GM12878 (cell line): Measurements from ENCODE around the gene COMT. TPM values are rescaled to one million over a fixed set of nuclear protein-coding genes. Genes with fewer than 3 reads are reported as not detected.
A peak's percentile ranks its signal among the peaks of the same experiment; 100 is the strongest.

Source experiments
- ATAC-seq: fragments of 200-7000 bp; cut with Tn5 transposase; 3 replicates; pipeline ENCODE4 v1.9.1; 2020; ENCODE audit warnings: mild to moderate bottlenecking, moderate library complexity
- BruUV-seq: library from RNA; stranded (reverse); fragments of 400-500 nt; replicated peaks from 2 replicates; lab custom pipeline; 2021; lab: Mats Ljungman, UMichigan
- CTCF ChIA-PET: fragments of 300-600 bp; sonication (Branson Sonifier 250); formaldehyde crosslinking; extraction: SDS; loops from one replicate; lab custom pipeline; 2021; ENCODE audit warnings: inconsistent platforms; lab: Yijun Ruan, JAX
- POLR2A ChIA-PET: fragments of 350-600 bp; formaldehyde crosslinking; extraction: SDS; loops from one replicate; lab custom pipeline; 2021; ENCODE audit warnings: inconsistent platforms; lab: Charles Lee
- RAD21 ChIA-PET: fragments of 300-600 bp; sonication (Branson Sonifier 250); formaldehyde crosslinking; loops from one replicate; lab custom pipeline; 2023; ENCODE audit warnings: antibody characterized with exemption; ENCODE audit not compliant: unreplicated experiment; lab: Charles Lee
- SMC1A ChIA-PET: fragments of 300-600 bp; sonication (Branson Sonifier 250); formaldehyde crosslinking; loops from one replicate; lab custom pipeline; 2023; ENCODE audit not compliant: unreplicated experiment, uncharacterized antibody; lab: Charles Lee
- DNase-seq: peaks from one replicate; pipeline ENCODE4 v3.0.0-alpha.2; 2011; ENCODE audit warnings: low read depth, low spot score
- FAIRE-seq: peaks from 3 replicates; lab custom pipeline; 2011; peaks lifted over from hg19 to GRCh38; lab: Jason Lieb, UNC
- H2AFZ ChIP-seq: 2 replicates; pipeline ENCODE4 v1.6.0; 2011; ENCODE audit warnings: low read depth, low read length, control low read depth; ENCODE audit not compliant: control insufficient read depth
- H3K27ac ChIP-seq: 2 replicates; pipeline ENCODE4 v1.5.1; 2011; ENCODE audit warnings: control low read depth; ENCODE audit not compliant: control insufficient read depth, insufficient read depth
- H3K27me3 ChIP-seq, 2 experiments: replicated peaks in 1 of 2; 2 replicates each; pipeline versions ENCODE4 v1.6.0 to v1.6.1; 2011; ENCODE audit warnings: low read length in 1 of 2; ENCODE audit not compliant: control insufficient read depth in 2 of 2, insufficient read depth in 2 of 2
- H3K36me3 ChIP-seq, 2 experiments: 2 replicates each; pipeline ENCODE4 v1.5.1; 2011; ENCODE audit warnings: low read length in 1 of 2; ENCODE audit not compliant: control insufficient read depth in 2 of 2, insufficient read depth in 2 of 2
- H3K4me1 ChIP-seq: 2 replicates; pipeline ENCODE4 v1.6.1; 2011; ENCODE audit warnings: mild to moderate bottlenecking, low read length, moderate library complexity, mixed read lengths; ENCODE audit not compliant: control insufficient read depth, insufficient read depth
- H3K4me2 ChIP-seq: 2 replicates; pipeline ENCODE4 v1.6.0; 2011; ENCODE audit warnings: control low read depth; ENCODE audit not compliant: control insufficient read depth, insufficient read depth
- H3K4me3 ChIP-seq: fragments of 200-600 bp; sonication (generic); 2 replicates; pipeline ENCODE4 v1.5.1; 2016
- H3K79me2 ChIP-seq: 2 replicates; pipeline ENCODE4 v1.6.0; 2011; ENCODE audit warnings: low read length; ENCODE audit not compliant: control insufficient read depth, insufficient read depth
- H3K9ac ChIP-seq: 2 replicates; pipeline ENCODE4 v1.8.0; 2011; ENCODE audit warnings: low read length, control low read depth, mixed read lengths; ENCODE audit not compliant: control insufficient read depth, insufficient read depth
- H3K9me3 ChIP-seq: replicated peaks from 3 replicates; pipeline ENCODE4 v1.5.1; 2011; ENCODE audit warnings: mild to moderate bottlenecking, low read length; ENCODE audit not compliant: control insufficient read depth, insufficient read depth
- H4K20me1 ChIP-seq: 2 replicates; pipeline ENCODE4 v1.6.0; 2011; ENCODE audit not compliant: control insufficient read depth, insufficient read depth
- ATF7 ChIP-seq: fragments of 450-650 bp; IDR thresholded peaks from 2 replicates; pipeline ENCODE4 v1.6.1; 2016; ENCODE audit warnings: low read depth, mild to moderate bottlenecking
- MXI1 ChIP-seq: fragments of 150-350 bp; IDR thresholded peaks from 2 replicates; pipeline ENCODE4 v1.6.1; 2011; ENCODE audit warnings: low read depth, mild to moderate bottlenecking, inconsistent platforms, low read length, improper control_type of control experiment
- MYB ChIP-seq: fragments of 150-350 bp; IDR thresholded peaks from 2 replicates; pipeline ENCODE4 v1.6.1; 2014; ENCODE audit warnings: mild to moderate bottlenecking, low read depth, low read length, borderline replicate concordance
- RAD51 ChIP-seq: fragments of 450-650 bp; IDR thresholded peaks from 2 replicates; pipeline ENCODE4 v1.6.1; 2016; ENCODE audit warnings: moderate library complexity, mild to moderate bottlenecking, inconsistent platforms
- RB1 ChIP-seq: fragments of 450-650 bp; formaldehyde crosslinking; IDR thresholded peaks from 2 replicates; pipeline ENCODE4 v1.6.1; 2017; ENCODE audit warnings: mild to moderate bottlenecking, borderline replicate concordance
- SP1 ChIP-seq: IDR thresholded peaks from one replicate; pipeline ENCODE4 v1.6.1; 2011; ENCODE audit warnings: low read depth, low read length
- ZSCAN29 ChIP-seq: fragments of 450-650 bp; IDR thresholded peaks from 2 replicates; pipeline ENCODE4 v1.6.1; 2017; ENCODE audit warnings: mild to moderate bottlenecking, moderate library complexity
- WGBS: methylation state at CpG from one replicate; pipeline ENCODE4 v1.1.6; 2016; ENCODE audit warnings: low lambda C conversion rate; ENCODE audit not compliant: insufficient replicate concordance, insufficient coverage; ENCODE audit errors: missing lambda C conversion rate; 5-methylcytosine and 5-hydroxymethylcytosine counted together
- in situ Hi-C: fragments of 300-500 bp; cut with MboI; formaldehyde crosslinking; loops from 9 replicates; pipeline ENCODE4 v1.14.3; 2018; ENCODE audit warnings: mixed read lengths
- intact Hi-C: fragments of 100-400 bp; cut with micrococcal nuclease; formaldehyde crosslinking; loops from one replicate; pipeline ENCODE4 v1.14.2; 2022; ENCODE audit not compliant: unreplicated experiment
- polyA plus RNA-seq, 11 experiments: library from polyadenylated mRNA; depleted of rRNA in 4 of 11; unstranded in 6 of 11; stranded (reverse) in 5 of 11; fragments of >200 nt; fragmentation: Nextera tagmentation in 4 of 11; fragmentation: Illumina TruSeq in 1 of 11; extraction: Ambion mirVana in 4 of 11; extraction: Trizol in 1 of 11; gene quantifications; 1 replicate in 1 of 11; 2 replicates in 10 of 11; pipeline versions ENCODE4 v1.2.1 to v1.2.3, GENCODE V29; 2011 to 2016; ENCODE audit warnings: inconsistent platforms in 2 of 11, missing spikeins in 2 of 11, low read depth in 1 of 11
- total RNA-seq, 4 experiments: library from RNA; depleted of rRNA in 3 of 4; stranded (reverse); fragments of >200 nt in 3 of 4; fragmentation: Illumina TruSeq in 1 of 4; extraction: Trizol in 1 of 4; gene quantifications; 2 replicates each; pipeline versions ENCODE4 v1.2.1 to v1.2.3, GENCODE V29; 2013 to 2021

The COMT gene
- total and polyA plus RNA-seq, 10 of the 15 experiments (the other 5 are each of a cell fraction or from before 2014, with no cell fraction given): 4.5 to 152 (median 66.1) TPM

DNA sequence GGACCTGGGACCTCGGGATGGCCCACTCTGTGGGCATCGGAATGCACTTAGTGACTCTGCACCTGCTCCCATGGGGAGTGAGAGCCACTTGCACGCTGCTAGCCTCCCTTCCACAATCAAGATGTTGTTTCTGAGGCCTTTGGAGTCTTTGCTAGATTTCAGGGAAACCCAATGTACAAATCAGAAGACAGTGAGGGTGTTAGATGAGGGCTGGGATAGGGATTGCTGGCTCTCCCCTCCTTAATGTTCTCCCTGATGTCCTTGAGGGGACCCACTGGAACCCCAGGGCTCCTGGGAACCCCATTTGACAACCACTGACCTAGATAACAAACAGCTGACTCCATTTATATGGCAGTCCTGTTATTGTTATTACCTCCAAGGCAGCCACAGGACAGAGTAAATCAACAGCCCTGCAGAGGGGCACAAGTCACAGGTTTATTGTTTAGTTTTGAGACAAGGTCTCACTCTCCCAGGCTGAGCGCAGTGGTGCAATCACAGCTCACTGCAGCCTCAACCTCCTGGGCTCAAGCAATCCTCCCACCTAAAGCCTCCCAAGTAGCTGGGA, 31.3 kb upstream of the COMT start:
- no peaks in the 10 kb centered on the region; the same call in 1 of the 2 replicates for H3K4me1 ChIP-seq
- H3K9me3 ChIP-seq: no peaks in the 10 kb centered on the region
- 23% methylated on average over 4 of the region's 4 CpGs for WGBS
- ATAC-seq: no peak; the same call in 2 of the 3 replicates
- no peak overlapping the region for H2AFZ ChIP-seq
- ChIA-PET SMC1A (interaction anchor here (0.7 to 2.3 kb wide), 8 partner anchors 21 to 180 kb away, joined by 3 to 28 read pairs (median 3); no protein-coding TSS in a partner anchor), CTCF (interaction anchor here (0.6 to 5.0 kb wide), 31 partner anchors 9 to 766 kb away, joined by 3 to 94 read pairs (median 4); partner anchors contain the start of genes CLTCL1, COMT, ESS2 and TXNRD2), POLR2A (no interaction called here), RAD21 (interaction anchor here (0.5 to 4.4 kb wide), 14 partner anchors 19 to 296 kb away, joined by 3 to 70 read pairs (median 3); no protein-coding TSS in a partner anchor)
- H3K36me3 ChIP-seq: peaks cover 0 to 7% of the 10 kb centered on the region in 2 experiments; a peak in 2 of 4 replicates
- H3K9ac ChIP-seq: no peak overlapping the region
- no peak overlapping the region for H3K4me2 ChIP-seq
- no peak for FAIRE-seq
- no peaks in the 10 kb centered on the region for H4K20me1 ChIP-seq
- DNase-seq: no peak
- no peaks in the 10 kb centered on the region for H3K27me3 ChIP-seq
- H3K27ac ChIP-seq: no peak overlapping the region
- no peaks in the 10 kb centered on the region for H3K79me2 ChIP-seq
- in situ Hi-C loops: no loop called here
- TF ChIP-seq RB1 (0 out of 2 replicates have a peak, but pooled peaks have one; percentile 21), SP1 (no peak)
- no peak overlapping the region for H3K4me3 ChIP-seq
- intact Hi-C loops: loop anchor here (1.0 kb wide), 1 partner anchor 180 kb away; no protein-coding TSS in a partner anchor
- BruUV-seq: no TSS peak

DNA sequence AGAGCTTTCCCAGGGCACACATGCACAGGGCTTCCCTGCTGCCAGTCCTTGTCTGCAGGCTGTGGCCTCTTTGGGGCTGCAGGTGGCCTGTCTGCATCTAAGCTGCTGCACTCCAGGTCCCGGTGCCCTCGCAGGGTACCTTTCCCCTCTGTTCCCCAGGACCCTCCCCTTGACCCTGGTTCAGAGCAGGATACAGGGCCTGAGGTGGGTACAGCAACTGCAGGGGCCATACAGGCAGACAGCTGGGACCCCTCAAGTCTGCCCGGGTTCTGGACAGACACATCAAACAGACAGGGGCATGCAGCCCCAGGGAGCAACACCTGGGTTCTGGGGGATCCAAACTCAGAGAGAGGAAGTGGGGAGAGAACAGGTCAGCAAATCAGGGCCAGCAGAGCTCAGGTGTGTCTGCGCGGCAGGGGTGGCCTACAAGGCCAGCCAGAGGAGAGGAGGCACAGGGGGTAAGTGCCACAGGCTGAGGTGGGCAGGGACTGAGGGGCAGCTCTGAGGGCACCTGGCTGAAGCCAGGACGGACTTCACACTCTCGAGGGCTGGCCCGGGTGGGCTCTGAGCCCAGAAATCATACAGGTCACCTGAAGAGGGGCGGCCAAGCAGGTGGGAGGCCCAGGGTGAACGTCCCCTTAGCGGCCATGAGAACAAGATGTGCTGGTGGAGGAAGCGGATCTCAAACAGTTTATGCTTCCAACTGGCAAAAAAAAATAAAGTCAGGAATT, 29.9 kb upstream of the COMT start:
- POLR2A ChIA-PET: no interaction called here
- Histone ChIP-seq H3K9me3 (no peaks in the 10 kb centered on the region), H3K4me1 (no peaks in the 10 kb centered on the region; the same call in 1 of the 2 replicates), H3K4me3 (no peak overlapping the region), H3K9ac (no peak overlapping the region), H4K20me1 (no peaks in the 10 kb centered on the region), H3K27me3 (no peaks in the 10 kb centered on the region), H3K36me3 (peaks cover 0 to 7% of the 10 kb centered on the region in 2 experiments; a peak in 2 of 4 replicates), H2AFZ (no peak overlapping the region), H3K79me2 (no peaks in the 10 kb centered on the region), H3K27ac (no peak overlapping the region), H3K4me2 (no peak overlapping the region)
- ATAC-seq (no peak), FAIRE-seq (no peak), DNase-seq (no peak)
- WGBS: 92% methylated on average over 12 of the region's 12 CpGs
- SMC1A ChIA-PET: interaction anchor here (2.3 kb wide), 1 partner anchor 181 kb away, joined by 28 read pairs; no protein-coding TSS in a partner anchor
- no TSS peak for BruUV-seq
- RAD21 ChIA-PET: interaction anchor here (1.0 to 4.4 kb wide), 5 partner anchors 37 to 181 kb away, joined by 5 to 70 read pairs (median 12); no protein-coding TSS in a partner anchor
- in situ Hi-C loops (no loop called here), intact Hi-C loops (no loop called here)
- TF ChIP-seq MYB (no peak), ZSCAN29 (no peak), ATF7 (no peak), RAD51 (no peak), MXI1 (no peak)
- CTCF ChIA-PET: interaction anchor here (0.7 to 5.0 kb wide), 5 partner anchors 11 to 181 kb away, joined by 3 to 94 read pairs (median 7); no protein-coding TSS in a partner anchor
